Heart left ventricle (tissue), 16 donors: Measurements from ENCODE around the gene ZBTB33. TPM values are rescaled to one million over a fixed set of nuclear protein-coding genes. Genes with fewer than 3 reads are reported as not detected.

Source experiments
- ATAC-seq, 4 donors: fragments of 200-7000 bp; cut with Tn5 transposase; one replicate each; pipeline ENCODE4 v1.9.1; 2020 to 2022; ENCODE audit warnings: moderate library complexity in 4 of 4, mild to moderate bottlenecking in 3 of 4, moderate number of reproducible peaks in 1 of 4
- DNase-seq, 5 donors: peaks; one replicate each; pipeline ENCODE4 v3.0.0-alpha.2; 2020
- H3K27ac ChIP-seq, 12 donors: fragments of 200-600 bp; sonication (generic) in 4 of 12; one replicate each; pipeline versions ENCODE4 v1.5.0 to v1.8.0; 2016 to 2022; ENCODE audit warnings: mild to moderate bottlenecking in 2 of 12
- H3K27me3 ChIP-seq, 9 donors: fragments of 200-600 bp; sonication (generic) in 2 of 9; one replicate each; pipeline versions ENCODE4 v1.5.1 to v1.8.0; 2016 to 2022; ENCODE audit warnings: mild to moderate bottlenecking in 3 of 9
- H3K36me3 ChIP-seq, 9 donors: fragments of 200-600 bp; sonication (generic) in 2 of 9; one replicate each; pipeline versions ENCODE4 v1.5.0 to v1.8.0; 2018 to 2022; ENCODE audit warnings: mild to moderate bottlenecking in 2 of 9
- H3K4me1 ChIP-seq, 12 donors: fragments of 200-600 bp; sonication (generic) in 4 of 12; one replicate each; pipeline versions ENCODE4 v1.5.0 to v1.8.0; 2016 to 2022; ENCODE audit warnings: mild to moderate bottlenecking in 3 of 12
- H3K4me3 ChIP-seq, 12 donors: fragments of 200-600 bp; sonication (generic) in 4 of 12; one replicate each; pipeline versions ENCODE4 v1.5.0 to v1.8.0; 2017 to 2022; ENCODE audit warnings: mild to moderate bottlenecking in 9 of 12, moderate library complexity in 4 of 12
- H3K9me3 ChIP-seq, 12 donors: fragments of 200-600 bp; sonication (generic) in 4 of 12; one replicate each; pipeline versions ENCODE4 v1.5.0 to v1.8.0; 2016 to 2022; ENCODE audit warnings: mild to moderate bottlenecking in 1 of 12
- CTCF ChIP-seq, 12 donors: fragments of 200-600 bp; sonication (generic) in 4 of 12; IDR thresholded peaks; one replicate each; pipeline versions ENCODE4 v1.5.0 to v1.8.0; 2018 to 2022; ENCODE audit warnings: antibody characterized with exemption in 12 of 12, mild to moderate bottlenecking in 5 of 12
- POLR2A ChIP-seq, 2 donors: fragments of 450-650 bp; IDR thresholded peaks; one replicate each; pipeline ENCODE4 v1.6.1; 2017; ENCODE audit warnings: antibody characterized with exemption in 2 of 2, mild to moderate bottlenecking in 2 of 2, moderate library complexity in 2 of 2
- WGBS, 4 donors: extraction: QIAGEN DNeasy Blood & Tissue Kit in 2 of 4; methylation state at CpG; one replicate each; pipeline versions ENCODE4 v1.1.5 to v1.1.7; 2013 to 2018; 5-methylcytosine and 5-hydroxymethylcytosine counted together
- intact Hi-C, 10 donors: fragments of 100-400 bp; cut with DNase I; formaldehyde crosslinking; loops; one replicate each; pipeline versions ENCODE4 v1.11.1 to v1.14.2; 2022
- polyA plus RNA-seq, 2 donors: library from polyadenylated mRNA; stranded (reverse); fragments of 200-250 nt; gene quantifications; one replicate each; pipeline ENCODE4 v1.2.3, GENCODE V29; 2013
- total RNA-seq, 9 donors: library from RNA; depleted of rRNA in 2 of 9; stranded (reverse); fragments of >200 nt in 2 of 9; fragmentation: NEBNext Ultra II Directional in 3 of 9; extraction: Animal tissue kit (Norgen Biotek cat#: 25700) in 3 of 9; gene quantifications; one replicate each; pipeline versions ENCODE4 v1.1.0 to v1.2.4, GENCODE V29; 2016 to 2023
- donor health status: ischemic (EF 13 %, LVEDD 7.1; RV severe dilation, severe dysfunction).
- donor health status: healthy with polysubstance abuse.
- donor health status: DM: no; HTN: yes; CAD: no.
- donor health status: DM: no; HTN: no; CAD: no.
- donor health status: ischemic (EF 25% LVEDD 6.9; RV normal size, moderate dysfunction).
- donor health status: ischemic (EF 25% LVEDD 5.7; RV mildly dilated, moderate dysfunction).
- donor health status: healthy.
- donor health status: DM: yes; HTN: yes; CAD: no.
- donor health status: ischemic (EF 35%, LVEDD 5.7; RV mildly dilated, moderate dysfunction).
- donor health status: nonischemic (EF 11% LVEDD 7.7; RV severe dilation, severe dysfunction).
- donor health status: DM: yes; HTN: yes; CAD: no.
- donor health status: PGD.
- donor health status: ischemic (EF 29% LVEDD 5.4; RV normal size, mild dysfunction).
- donor health status: nonischemic (EF 23%, LVEDD 6.1; RV moderate dilation, normal function).

Gene ZBTB33
- total and polyA plus RNA-seq, 11 donors, result 1.6 to 8.9 (median 7.1) TPM

- DNase-seq, result no peak
- no peak overlapping the region for H3K4me3 ChIP-seq
- H3K27ac ChIP-seq, result no peak overlapping the region
- H3K9me3 ChIP-seq, result no peaks in the 10 kb centered on the region
- intact Hi-C loops, result no loop called here
- H3K4me1 ChIP-seq, result no peaks in the 10 kb centered on the region
- no peak for ATAC-seq
- 66 to 79% (median 70%) methylated on average over 8 of the region's 8 CpGs for WGBS, 4 donors
- H3K27me3 ChIP-seq, result peaks cover 0 to 17% (median 0%) of the 10 kb centered on the region in 9 donors
- H3K36me3 ChIP-seq, result no peaks in the 10 kb centered on the region
- TF ChIP-seq CTCF (IDR thresholded peaks at IDR 0.05) (no peak), POLR2A (IDR thresholded peaks at IDR 0.05) (no peak)
These were observed 43.5 kb upstream of the ZBTB33 start for GRCh38 chrX:120207009-120207605.

GRCh38 chrX:120213438-120214265 lies 37.0 kb upstream of the ZBTB33 start:
- H3K27me3 ChIP-seq, result peaks cover 0 to 10% (median 0%) of the 10 kb centered on the region in 9 donors
- DNase-seq (peak in 4 of 5 donors; percentile 24 to 42 (median 30)), ATAC-seq (peak in 3 of 4 donors; percentile 52 to 73 (median 73))
- 26 to 31% (median 28%) methylated on average over 7 to 8 of the region's 8 CpGs for WGBS, 4 donors
- H3K9me3 ChIP-seq, result no peaks in the 10 kb centered on the region
- H3K4me3 ChIP-seq, result no peak overlapping the region
- no peaks in the 10 kb centered on the region for H3K4me1 ChIP-seq
- intact Hi-C loops, result loop anchor here in 1 of 10 donors (10.0 kb wide), 2 partner anchors 109 to 229 kb away; no protein-coding TSS in a partner anchor
- H3K27ac ChIP-seq, result no peak overlapping the region
- no peaks in the 10 kb centered on the region for H3K36me3 ChIP-seq
- TF ChIP-seq POLR2A (IDR thresholded peaks at IDR 0.05) (no peak), CTCF (IDR thresholded peaks at IDR 0.05) (peak; percentile 51 to 78 (median 65))

- DNase-seq (no peak), ATAC-seq (no peak)
- intact Hi-C loops, result loop anchor here in 1 of 10 donors (10.0 kb wide), 1 partner anchor 79 kb away; no protein-coding TSS in a partner anchor
- Histone ChIP-seq H3K4me1 (no peaks in the 10 kb centered on the region), H3K4me3 (no peak overlapping the region), H3K27ac (no peak overlapping the region), H3K9me3 (no peaks in the 10 kb centered on the region), H3K36me3 (peaks cover 0 to 9% (median 0%) of the 10 kb centered on the region in 9 donors), H3K27me3 (no peaks in the 10 kb centered on the region)
- no peak for TF ChIP-seq POLR2A (IDR thresholded peaks at IDR 0.05)
- TF ChIP-seq CTCF (IDR thresholded peaks at IDR 0.05), result no peak
- WGBS, 4 donors, result 71 to 97% (median 79%) methylated on average over 8 of the region's 8 CpGs
These were observed 27.2 kb upstream of the ZBTB33 start for GRCh38 chrX:120223374-120223773.

GRCh38 chrX:120224388-120224787 lies 26.2 kb upstream of the ZBTB33 start:
- H3K36me3 ChIP-seq, result peaks cover 0 to 9% (median 0%) of the 10 kb centered on the region in 9 donors
- H3K27me3 ChIP-seq, result no peaks in the 10 kb centered on the region
- H3K4me1 ChIP-seq, result no peaks in the 10 kb centered on the region
- DNase-seq (no peak), ATAC-seq (no peak)
- no peak for TF ChIP-seq CTCF (IDR thresholded peaks at IDR 0.05)
- TF ChIP-seq POLR2A (IDR thresholded peaks at IDR 0.05), result no peak
- intact Hi-C loops, result loop anchor here in 1 of 10 donors (10.0 kb wide), 1 partner anchor 80 kb away; no protein-coding TSS in a partner anchor
- H3K27ac ChIP-seq, result no peak overlapping the region
- WGBS, 4 donors, result 62 to 86% (median 79%) methylated on average over 4 of the region's 4 CpGs
- no peaks in the 10 kb centered on the region for H3K9me3 ChIP-seq
- H3K4me3 ChIP-seq, result no peak overlapping the region
